NOMO-1 treated with DMSO at 0.1 percent for 48 hours (cell line): ENCODE data around the gene ACSL1.
A peak's percentile ranks its signal among the peaks of the same experiment; 100 is the strongest.

ENCODE experiments used
- DNase-seq: peaks from one replicate; lab custom pipeline; 2025; ENCODE audit not compliant: unreplicated experiment; lab: John Stamatoyannopoulos, UW

Gene ACSL1

GRCh38 chr4:184825896-184826690 is at the start of gene ACSL1:
ACSL1 (minus strand) TSS chr4:184825968; CDS start chr4:184803514, 22,454 bp downstream.
- peak; percentile 43 for DNase-seq

- no peak for DNase-seq
Measured at GRCh38 chr4:184873054-184873453, 47.3 kb upstream of the ACSL1 start.

GRCh38 chr4:184870718-184871117 is 45.0 kb upstream of the ACSL1 start:
- DNase-seq, result no peak

- DNase-seq, result no peak
Measured at GRCh38 chr4:184868623-184869022, 42.9 kb upstream of the ACSL1 start.

GRCh38 chr4:184863916-184864315 is 38.1 kb upstream of the ACSL1 start:
- no peak for DNase-seq

- DNase-seq, result peak; percentile 65
Measured at GRCh38 chr4:184861047-184861446, 35.3 kb upstream of the ACSL1 start.

- peak; percentile 58 for DNase-seq
Measured at GRCh38 chr4:184860018-184860779, 34.4 kb upstream of the ACSL1 start.

- DNase-seq, result no peak
Measured at GRCh38 chr4:184857441-184858121, 31.8 kb upstream of the ACSL1 start.

GRCh38 chr4:184856277-184856609 is 30.5 kb upstream of the ACSL1 start:
- peak; percentile 96 for DNase-seq

GRCh38 chr4:184854673-184855072 is 28.9 kb upstream of the ACSL1 start:
- peak; percentile 95 for DNase-seq

- DNase-seq, result no peak
Measured at GRCh38 chr4:184853436-184853835, 27.7 kb upstream of the ACSL1 start.

- DNase-seq, result no peak
Measured at GRCh38 chr4:184851886-184852285, 26.1 kb upstream of the ACSL1 start.

GRCh38 chr4:184851200-184851541 is 25.4 kb upstream of the ACSL1 start:
- DNase-seq, result peak; percentile 49

- no peak for DNase-seq
Measured at GRCh38 chr4:184850431-184851199, 24.8 kb upstream of the ACSL1 start.

GRCh38 chr4:184850018-184850417 is 24.2 kb upstream of the ACSL1 start:
- DNase-seq, result no peak

- DNase-seq, result peak; percentile 35
Measured at GRCh38 chr4:184849185-184849584, 23.4 kb upstream of the ACSL1 start.

GRCh38 chr4:184848510-184848909 is 22.7 kb upstream of the ACSL1 start:
- DNase-seq, result peak; percentile 80

- DNase-seq, result no peak
Measured at GRCh38 chr4:184846531-184846930, 20.8 kb upstream of the ACSL1 start.

- DNase-seq, result no peak
Measured at GRCh38 chr4:184845367-184846021, 19.7 kb upstream of the ACSL1 start.

GRCh38 chr4:184844742-184845141 is 19.0 kb upstream of the ACSL1 start:
- DNase-seq, result no peak
